Activated naive CD8-positive, alpha-beta T cell treated with anti-CD3 and anti-CD28 coated beads for 36 hours (primary cell): ENCODE data around the gene LSM8. TPM values are rescaled to one million over a fixed set of nuclear protein-coding genes. Genes with fewer than 3 reads are reported as not detected.

ENCODE experiments used
- DNase-seq: peaks from one replicate; pipeline ENCODE4 v3.0.0; 2021
- H3K27ac Mint-ChIP-seq: one replicate; pipeline ENCODE4 v1.8.0; 2022; ENCODE audit warnings: mild to moderate bottlenecking, moderate library complexity, mixed read lengths
- H3K27me3 Mint-ChIP-seq: one replicate; pipeline ENCODE4 v1.8.0; 2022; ENCODE audit warnings: mild to moderate bottlenecking, mixed read lengths
- H3K36me3 Mint-ChIP-seq: one replicate; pipeline ENCODE4 v1.8.0; 2021; ENCODE audit warnings: mild to moderate bottlenecking, mixed read lengths
- H3K4me1 Mint-ChIP-seq: one replicate; pipeline ENCODE4 v1.8.0; 2021; ENCODE audit warnings: mixed read lengths
- H3K4me3 Mint-ChIP-seq: one replicate; pipeline ENCODE4 v1.8.0; 2022; ENCODE audit warnings: mild to moderate bottlenecking, moderate library complexity, mixed read lengths
- H3K9me3 Mint-ChIP-seq: one replicate; pipeline ENCODE4 v1.8.0; 2022; ENCODE audit warnings: mixed read lengths
- total RNA-seq, 2 experiments: library from RNA; stranded (reverse); gene quantifications; one replicate each; pipeline ENCODE4 v1.2.3, GENCODE V29; 2021

LSM8 gene
- total RNA-seq, 2 experiments from 2014 or later, result 46.2 to 46.5 TPM

- H3K4me3 Mint-ChIP-seq, result peak overlapping the region; percentile 94
- H3K4me1 Mint-ChIP-seq, result peaks cover 29% of the 10 kb centered on the region
- no peaks in the 10 kb centered on the region for H3K27me3 Mint-ChIP-seq
- H3K27ac Mint-ChIP-seq, result peak overlapping the region; percentile 98
- H3K36me3 Mint-ChIP-seq, result peaks cover 36% of the 10 kb centered on the region
- H3K9me3 Mint-ChIP-seq, result no peaks in the 10 kb centered on the region
- DNase-seq, result no peak
Observed at GRCh38 chr7:118183428-118183785, 557 bp upstream of the LSM8 start.

GRCh38 chr7:118184565-118184940 lies 589 bp downstream of the LSM8 start:
- Mint-ChIP-seq H3K27ac (peak overlapping the region; percentile 98), H3K4me3 (peak overlapping the region; percentile 94), H3K4me1 (peaks cover 29% of the 10 kb centered on the region), H3K9me3 (no peaks in the 10 kb centered on the region), H3K36me3 (peaks cover 36% of the 10 kb centered on the region), H3K27me3 (no peaks in the 10 kb centered on the region)
- no peak for DNase-seq

DNA sequence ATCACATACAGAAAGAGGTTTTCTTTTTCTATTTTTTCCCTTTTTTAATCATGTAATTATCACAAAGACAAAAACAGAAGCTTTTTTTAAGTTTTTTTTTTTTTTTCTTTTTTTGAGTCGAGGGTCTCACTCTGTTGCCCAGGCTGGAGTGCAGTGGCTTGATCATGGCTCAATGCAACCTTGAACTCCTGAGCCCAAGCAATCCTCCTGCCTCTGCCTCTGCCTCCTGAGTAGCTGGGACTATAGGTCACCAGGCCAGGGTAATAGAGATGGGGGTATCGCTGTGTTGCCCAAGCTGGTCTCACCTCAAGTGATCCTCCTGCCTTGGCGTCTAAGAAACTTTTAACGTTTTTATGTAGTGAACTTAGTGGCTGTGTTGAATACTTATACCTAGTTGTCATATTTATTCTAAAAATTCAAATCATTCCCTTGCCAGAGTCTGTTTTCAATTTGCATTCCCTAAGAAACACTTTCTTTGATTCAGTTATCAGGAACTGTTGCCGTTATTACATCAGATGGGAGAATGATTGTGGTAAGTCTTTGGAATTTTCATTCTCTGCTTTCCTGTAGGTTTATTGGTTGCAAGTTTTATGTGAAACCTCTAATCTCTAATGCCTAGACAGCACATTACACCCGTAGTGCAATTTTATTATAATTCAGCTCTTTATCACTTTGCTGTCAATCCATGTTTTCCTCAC lies 1.3 kb downstream of the LSM8 start:
- Mint-ChIP-seq H3K27ac (peak overlapping the region; percentile 25), H3K36me3 (peaks cover 34% of the 10 kb centered on the region), H3K4me3 (peak overlapping the region; percentile 94), H3K9me3 (no peaks in the 10 kb centered on the region), H3K4me1 (peaks cover 29% of the 10 kb centered on the region), H3K27me3 (no peaks in the 10 kb centered on the region)
- no peak for DNase-seq

DNA sequence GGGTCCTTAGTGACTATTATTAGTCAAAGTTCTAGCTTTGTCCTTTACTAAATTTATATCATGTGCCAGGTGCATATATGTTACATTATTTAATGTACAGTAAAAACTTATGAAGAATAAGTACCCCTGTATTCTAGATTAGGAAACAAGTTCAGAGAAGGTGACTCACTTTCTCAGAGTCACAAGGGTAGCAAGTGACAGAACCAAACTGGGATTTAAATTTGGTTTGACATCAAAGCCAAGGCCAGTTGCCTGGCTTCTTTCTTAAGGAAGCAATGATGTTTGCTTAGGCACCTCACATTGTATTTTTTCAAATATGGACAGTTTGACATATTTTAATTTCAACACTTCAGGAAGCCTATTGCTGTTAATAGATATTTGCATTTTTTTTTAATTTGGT lies 2.5 kb downstream of the LSM8 start:
- H3K36me3 Mint-ChIP-seq, result peaks cover 34% of the 10 kb centered on the region
- H3K27me3 Mint-ChIP-seq, result no peaks in the 10 kb centered on the region
- peak overlapping the region; percentile 43 for H3K4me3 Mint-ChIP-seq
- peaks cover 30% of the 10 kb centered on the region for H3K4me1 Mint-ChIP-seq
- H3K27ac Mint-ChIP-seq, result no peak overlapping the region
- no peak for DNase-seq
- no peaks in the 10 kb centered on the region for H3K9me3 Mint-ChIP-seq

DNA sequence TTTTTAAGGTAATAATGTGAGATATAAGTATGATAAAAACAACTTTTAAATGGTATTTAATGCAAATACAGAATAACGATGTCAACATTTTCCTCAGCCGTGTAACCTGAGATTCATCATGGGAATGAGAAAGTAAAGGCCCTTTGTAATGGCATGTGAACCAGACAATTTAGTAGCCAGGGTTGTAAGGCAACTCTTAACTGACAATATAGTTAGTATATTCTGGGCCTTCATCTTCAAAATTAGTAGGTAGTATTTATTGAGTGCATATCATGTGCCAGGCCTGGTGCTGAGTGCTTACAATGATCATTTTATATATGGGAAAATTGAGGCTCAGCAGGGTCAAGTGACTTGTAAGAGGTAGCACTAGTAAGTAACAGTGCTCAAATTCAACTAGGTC lies 10.6 kb downstream of the LSM8 start:
- H3K9me3 Mint-ChIP-seq, result no peaks in the 10 kb centered on the region
- H3K4me1 Mint-ChIP-seq, result peaks cover 12% of the 10 kb centered on the region
- H3K27ac Mint-ChIP-seq, result no peak overlapping the region
- peaks cover 8% of the 10 kb centered on the region for H3K36me3 Mint-ChIP-seq
- DNase-seq, result no peak
- no peaks in the 10 kb centered on the region for H3K27me3 Mint-ChIP-seq
- no peak overlapping the region for H3K4me3 Mint-ChIP-seq

DNA sequence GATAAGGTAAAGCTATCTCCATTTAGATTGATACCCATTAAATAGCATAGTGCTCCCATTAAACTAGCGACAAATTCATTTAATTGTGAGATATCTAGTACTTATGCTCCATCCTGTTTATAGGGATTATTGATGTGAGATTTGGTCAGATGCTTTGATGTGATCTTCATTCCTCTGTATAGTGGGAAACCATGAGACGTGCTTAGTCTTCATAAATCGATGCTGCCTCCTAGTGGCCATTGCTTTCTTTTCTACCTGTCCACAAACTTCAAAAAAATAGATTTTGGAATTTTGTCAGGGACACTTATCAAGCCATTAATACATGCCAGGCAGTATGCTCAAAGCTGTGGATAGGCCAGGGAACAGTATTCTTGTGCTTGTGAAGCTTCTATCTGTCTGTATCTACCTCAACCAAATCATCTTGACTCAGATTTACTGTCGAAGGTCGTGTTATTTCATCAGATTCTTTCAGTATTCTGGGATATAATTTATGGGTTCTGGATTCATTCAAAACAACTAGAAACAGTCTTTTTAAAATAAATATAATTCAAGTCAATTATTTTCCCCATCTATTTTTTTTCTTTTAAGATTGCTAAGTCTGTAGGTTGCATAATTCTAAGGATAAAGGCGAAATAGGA lies 12.0 kb downstream of the LSM8 start:
- Mint-ChIP-seq H3K9me3 (no peaks in the 10 kb centered on the region), H3K27ac (no peak overlapping the region), H3K27me3 (no peaks in the 10 kb centered on the region), H3K36me3 (peaks cover 8% of the 10 kb centered on the region), H3K4me1 (peaks cover 12% of the 10 kb centered on the region), H3K4me3 (no peak overlapping the region)
- peak; percentile 21 for DNase-seq

DNA sequence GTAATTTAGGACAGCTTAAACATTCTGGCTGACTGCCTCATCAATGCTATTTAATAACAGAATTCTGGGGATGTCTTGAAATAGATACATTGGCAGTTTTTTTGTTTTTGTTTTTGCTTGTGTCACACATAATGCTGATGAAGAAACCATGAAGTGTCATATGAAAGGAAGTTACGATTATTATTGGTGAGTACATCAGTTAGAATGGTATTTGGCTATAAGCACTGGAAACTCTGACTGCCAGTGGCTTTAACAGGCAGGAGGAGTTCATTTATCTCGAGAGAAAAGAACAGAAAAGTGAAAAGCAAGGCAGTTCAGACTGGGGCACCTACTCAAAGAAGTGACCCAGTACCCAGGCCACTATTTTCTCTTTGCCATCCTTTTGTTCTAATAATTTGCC lies 18.1 kb downstream of the LSM8 start:
- DNase-seq, result no peak
- no peak overlapping the region for H3K4me3 Mint-ChIP-seq
- peaks cover 11% of the 10 kb centered on the region for H3K4me1 Mint-ChIP-seq
- peaks cover 3% of the 10 kb centered on the region for H3K36me3 Mint-ChIP-seq
- no peak overlapping the region for H3K27ac Mint-ChIP-seq
- H3K27me3 Mint-ChIP-seq, result no peaks in the 10 kb centered on the region
- H3K9me3 Mint-ChIP-seq, result no peaks in the 10 kb centered on the region

DNA sequence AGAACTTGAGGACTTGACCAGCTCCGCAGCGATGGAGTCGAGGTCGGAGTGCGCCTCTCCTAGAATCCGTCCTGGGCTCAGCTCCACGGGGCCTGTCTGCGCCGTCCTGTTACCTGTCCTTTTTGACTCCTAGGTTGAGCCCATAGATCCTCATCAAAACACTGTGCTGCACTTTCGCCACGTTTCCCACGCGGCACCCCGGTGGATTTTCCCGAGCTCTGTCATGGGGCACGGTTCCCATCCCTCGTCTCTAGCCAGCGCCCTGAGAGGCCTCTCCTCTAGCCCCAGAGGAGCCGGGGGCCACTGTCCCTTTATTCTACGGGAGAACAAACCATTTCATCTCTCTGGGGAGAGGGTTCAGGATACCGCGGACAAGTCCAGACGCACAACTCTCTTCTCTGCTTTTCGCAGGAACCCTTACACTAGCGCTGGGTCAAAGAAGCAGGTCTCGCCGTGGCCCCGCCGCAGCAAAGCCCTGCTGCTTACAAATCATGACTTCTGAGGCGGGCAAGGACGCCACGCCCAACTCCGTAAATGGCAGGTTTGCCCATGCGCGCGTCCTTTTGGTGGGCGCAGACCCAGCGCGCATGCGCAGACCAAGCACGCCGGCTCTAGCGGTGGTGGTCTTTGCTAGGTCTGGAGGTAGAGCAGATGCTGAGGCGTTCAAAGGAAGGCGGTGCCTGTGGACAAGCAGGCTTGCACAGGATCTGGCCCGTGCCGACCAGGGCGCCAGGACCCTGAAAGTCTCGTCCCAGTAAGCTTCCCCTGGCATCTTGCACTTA lies 30.3 kb downstream of the LSM8 start:
- peak; percentile 88 for DNase-seq
- Mint-ChIP-seq H3K4me1 (peaks cover 11% of the 10 kb centered on the region), H3K36me3 (no peaks in the 10 kb centered on the region), H3K27me3 (no peaks in the 10 kb centered on the region), H3K4me3 (peak overlapping the region; percentile 93), H3K27ac (peak overlapping the region; percentile 88), H3K9me3 (no peaks in the 10 kb centered on the region)

GRCh38 chr7:118214833-118215182 lies 30.8 kb downstream of the LSM8 start:
- Mint-ChIP-seq H3K27me3 (no peaks in the 10 kb centered on the region), H3K27ac (peak overlapping the region; percentile 88), H3K4me3 (peak overlapping the region; percentile 93), H3K36me3 (no peaks in the 10 kb centered on the region), H3K4me1 (peaks cover 11% of the 10 kb centered on the region), H3K9me3 (no peaks in the 10 kb centered on the region)
- no peak for DNase-seq

GRCh38 chr7:118217210-118217619 lies 33.3 kb downstream of the LSM8 start:
- Mint-ChIP-seq H3K4me3 (no peak overlapping the region), H3K27me3 (no peaks in the 10 kb centered on the region), H3K9me3 (no peaks in the 10 kb centered on the region), H3K36me3 (no peaks in the 10 kb centered on the region), H3K4me1 (peaks cover 11% of the 10 kb centered on the region), H3K27ac (no peak overlapping the region)
- DNase-seq, result no peak

- no peak overlapping the region for H3K4me3 Mint-ChIP-seq
- H3K36me3 Mint-ChIP-seq, result no peaks in the 10 kb centered on the region
- no peak overlapping the region for H3K27ac Mint-ChIP-seq
Observed at GRCh38 chr7:118218413-118219156, 34.6 kb downstream of the LSM8 start.

DNA sequence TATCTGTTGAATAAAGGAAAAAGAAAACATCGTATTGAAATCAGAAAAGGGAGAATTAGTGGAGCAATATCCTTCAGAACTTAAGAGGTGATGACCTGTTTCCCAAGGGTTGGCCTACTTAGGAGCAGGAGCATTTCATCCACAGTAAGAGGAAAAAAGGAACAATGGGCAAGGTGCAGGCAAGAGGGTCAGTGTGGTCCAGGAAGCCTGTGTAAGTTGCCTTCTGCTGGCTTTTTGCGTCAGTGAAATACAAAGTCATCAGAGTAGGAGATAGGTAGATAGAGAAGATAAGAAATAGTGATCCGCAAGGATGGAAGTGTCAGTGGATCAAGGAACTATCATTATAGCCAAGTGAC lies 35.2 kb downstream of the LSM8 start:
- Mint-ChIP-seq H3K9me3 (no peaks in the 10 kb centered on the region), H3K4me1 (peaks cover 7% of the 10 kb centered on the region), H3K27me3 (no peaks in the 10 kb centered on the region), H3K4me3 (no peak overlapping the region), H3K27ac (no peak overlapping the region), H3K36me3 (no peaks in the 10 kb centered on the region)
- DNase-seq, result no peak

More at GRCh38 chr7:118218413-118219156, 34.6 kb downstream of the LSM8 start:
- DNase-seq, result no peak
- Mint-ChIP-seq H3K4me1 (peaks cover 11% of the 10 kb centered on the region), H3K27me3 (no peaks in the 10 kb centered on the region), H3K9me3 (no peaks in the 10 kb centered on the region)

- Mint-ChIP-seq H3K36me3 (no peaks in the 10 kb centered on the region), H3K27me3 (no peaks in the 10 kb centered on the region), H3K27ac (no peak overlapping the region)
Observed at GRCh38 chr7:118220583-118220982, 36.6 kb downstream of the LSM8 start.

GRCh38 chr7:118222591-118222990 lies 38.6 kb downstream of the LSM8 start:
- no peak overlapping the region for H3K27ac Mint-ChIP-seq
- H3K9me3 Mint-ChIP-seq, result no peaks in the 10 kb centered on the region
- no peak for DNase-seq
- no peaks in the 10 kb centered on the region for H3K36me3 Mint-ChIP-seq
- no peak overlapping the region for H3K4me3 Mint-ChIP-seq
- no peaks in the 10 kb centered on the region for H3K4me1 Mint-ChIP-seq
- no peaks in the 10 kb centered on the region for H3K27me3 Mint-ChIP-seq

More at GRCh38 chr7:118220583-118220982, 36.6 kb downstream of the LSM8 start:
- Mint-ChIP-seq H3K4me3 (no peak overlapping the region), H3K4me1 (no peaks in the 10 kb centered on the region), H3K9me3 (no peaks in the 10 kb centered on the region)
- no peak for DNase-seq

DNA sequence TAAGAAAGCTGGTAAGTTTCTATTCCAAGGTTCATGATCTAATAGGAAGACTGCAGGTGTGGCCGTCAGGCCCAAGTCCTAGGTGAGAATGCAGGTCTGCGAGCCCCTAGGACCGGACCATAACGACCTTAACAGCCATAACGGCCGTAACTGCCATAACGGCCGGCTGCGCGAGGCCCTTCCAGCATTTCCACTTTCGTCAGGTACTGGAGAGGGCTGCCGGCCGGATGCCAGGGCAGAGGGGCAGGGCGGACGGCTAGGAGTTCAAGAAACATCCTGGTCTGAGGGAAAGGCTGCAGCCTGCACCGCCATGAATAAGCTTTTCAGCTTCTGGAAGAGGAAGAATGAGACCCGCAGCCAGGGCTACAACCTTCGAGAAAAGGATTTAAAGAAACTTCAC lies 40.6 kb downstream of the LSM8 start, which contains the start of gene ANKRD7:
Gene ANKRD7, plus strand, starts transcription at position 184 of the 400 bp plus-strand sequence. Its CDS starts 127 bp downstream, at position 311.
- Mint-ChIP-seq H3K36me3 (no peaks in the 10 kb centered on the region), H3K4me1 (no peaks in the 10 kb centered on the region), H3K27ac (no peak within 1 kb of the TSS), H3K27me3 (peaks cover 4% of the 10 kb centered on the region), H3K4me3 (no peak within 1 kb of the TSS), H3K9me3 (no peaks in the 10 kb centered on the region)
- no peak for DNase-seq
